UCSD-AML1 (cell line): ENCODE data around the gene MRPS25.
"Not testable (repeated sequence)": the region's sequence is repeated elsewhere in the genome, so short reads cannot be mapped to it uniquely, and the experiment has no call there.

Source experiments
- DNase-seq: peaks from one replicate; lab custom pipeline; 2025; ENCODE audit not compliant: unreplicated experiment; lab: John Stamatoyannopoulos, UW

Gene MRPS25

GRCh38 chr3:15044326-15044725 lies 20.8 kb downstream of the MRPS25 start:
- no peak for DNase-seq

GRCh38 chr3:15043408-15044171 lies 21.5 kb downstream of the MRPS25 start:
- DNase-seq = no peak

- no peak for DNase-seq
These were observed 22.2 kb downstream of the MRPS25 start for GRCh38 chr3:15042936-15043335.

GRCh38 chr3:15041950-15042349 lies 23.2 kb downstream of the MRPS25 start:
- no peak for DNase-seq

- DNase-seq = no peak
These were observed 24.3 kb downstream of the MRPS25 start for GRCh38 chr3:15040844-15041243.

- DNase-seq = no peak
These were observed 26.8 kb downstream of the MRPS25 start for GRCh38 chr3:15038306-15038705.

GRCh38 chr3:15033103-15033502 lies 32.0 kb downstream of the MRPS25 start:
- DNase-seq = no peak

GRCh38 chr3:15032650-15033049 lies 32.5 kb downstream of the MRPS25 start:
- no peak for DNase-seq

- DNase-seq = no peak
These were observed 35.5 kb downstream of the MRPS25 start for GRCh38 chr3:15029625-15030024.

- DNase-seq = no peak
These were observed 41.4 kb downstream of the MRPS25 start for GRCh38 chr3:15023719-15024118.

GRCh38 chr3:15023249-15023648 lies 41.9 kb downstream of the MRPS25 start:
- DNase-seq = no peak

- DNase-seq = no peak
These were observed 47.9 kb downstream of the MRPS25 start for GRCh38 chr3:15017191-15017590.

GRCh38 chr3:15015456-15015855 lies 49.7 kb downstream of the MRPS25 start:
- DNase-seq = no peak

GRCh38 chr3:15014606-15015328 lies 50.3 kb downstream of the MRPS25 start:
- DNase-seq = no peak

- DNase-seq = no peak
These were observed 53.9 kb downstream of the MRPS25 start for GRCh38 chr3:15011174-15011573.

- no peak for DNase-seq
These were observed 54.5 kb downstream of the MRPS25 start for GRCh38 chr3:15010664-15011063.

GRCh38 chr3:15009167-15009566 lies 55.9 kb downstream of the MRPS25 start:
- DNase-seq = no peak

GRCh38 chr3:15007681-15008141 lies 57.4 kb downstream of the MRPS25 start:
- no peak for DNase-seq

- not testable (repeated sequence) for DNase-seq
These were observed 65.9 kb downstream of the MRPS25 start for GRCh38 chr3:14999182-14999581.
